T-helper 9 cell (primary cell): ENCODE results near the gene PTPRG.

Experiments
- DNase-seq: peaks from one replicate; pipeline ENCODE4 v3.0.0-alpha.2; 2020

Gene PTPRG

GRCh38 chr3:61562721-61563312, 1.4 kb downstream of the PTPRG start:
- DNase-seq = no peak

GRCh38 chr3:61563313-61564271, 2.2 kb downstream of the PTPRG start:
- no peak for DNase-seq

DNA sequence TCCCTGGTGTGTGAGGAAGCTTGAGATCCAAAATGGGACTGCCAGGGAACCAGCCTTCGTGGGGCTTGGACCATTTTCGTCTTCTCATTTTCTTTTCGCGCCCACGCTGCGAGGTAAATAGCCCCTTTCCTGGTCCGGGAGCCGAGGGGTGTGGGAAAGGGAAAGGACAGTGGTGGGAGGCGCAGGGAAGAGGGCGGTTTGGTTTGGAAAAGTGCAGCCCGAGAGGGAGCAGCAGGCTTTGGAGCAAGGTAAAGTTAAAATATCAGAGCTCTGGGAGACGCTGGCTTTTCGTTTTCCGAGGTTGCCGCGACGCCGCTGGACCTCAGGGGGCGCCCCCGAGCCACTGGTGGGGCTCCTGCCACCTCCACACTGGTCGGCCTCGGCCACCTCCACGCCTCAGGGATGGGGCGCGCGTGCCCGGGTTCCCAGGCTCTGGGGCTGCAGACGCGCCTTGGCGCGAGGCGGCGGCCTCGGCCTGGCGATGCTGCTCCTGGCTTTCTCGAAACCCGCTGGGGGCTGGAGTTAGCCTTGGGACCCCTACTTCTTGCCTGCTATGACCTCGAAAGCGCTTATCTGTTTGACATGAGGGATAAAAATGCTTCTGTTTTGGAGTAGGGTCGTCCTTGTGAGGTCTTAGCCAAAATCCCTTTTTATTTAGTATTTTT, 3.2 kb downstream of the PTPRG start:
- DNase-seq = no peak

DNA sequence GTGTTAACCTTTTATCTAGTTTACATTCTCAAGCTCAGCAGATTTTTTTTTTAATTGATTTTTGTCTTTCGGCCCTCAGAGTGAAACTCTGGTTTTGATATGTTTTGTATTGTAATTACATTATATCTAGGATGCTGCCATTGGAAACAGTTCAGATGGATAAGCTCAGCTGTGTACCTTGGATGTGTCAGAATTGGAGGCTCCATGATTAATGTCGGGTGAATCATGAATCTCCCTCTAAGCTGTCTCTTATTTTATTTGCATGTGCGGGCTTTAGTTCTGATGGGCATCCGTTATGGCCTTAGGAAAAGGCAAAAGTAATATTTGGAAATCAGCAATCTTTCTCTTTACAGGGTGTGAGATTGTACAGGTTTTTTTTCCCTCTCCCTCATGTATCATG, 4.2 kb downstream of the PTPRG start:
- DNase-seq = no peak

- no peak for DNase-seq
Measured at GRCh38 chr3:61568127-61568526, 6.8 kb downstream of the PTPRG start.

- DNase-seq = no peak
Measured at GRCh38 chr3:61569856-61570580, 8.6 kb downstream of the PTPRG start.

DNA sequence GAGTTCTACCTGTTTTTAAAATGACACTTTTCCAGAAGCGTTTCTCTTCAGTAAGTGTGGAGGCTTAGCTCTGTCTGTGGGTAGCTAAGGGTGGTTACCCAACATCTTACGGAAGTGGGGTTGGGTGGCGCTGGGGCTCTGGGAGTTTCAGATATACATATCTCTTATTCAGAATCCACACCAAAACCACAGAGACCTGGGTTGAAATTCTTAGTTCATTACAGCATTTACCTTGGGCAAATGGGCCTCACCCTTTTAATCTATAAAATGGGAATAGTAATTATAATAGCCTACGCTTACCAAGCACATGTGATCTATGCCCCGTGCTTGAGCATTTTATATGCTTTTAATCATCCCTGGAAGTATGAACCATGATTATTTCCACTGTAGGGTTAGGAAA, 9.4 kb downstream of the PTPRG start:
- no peak for DNase-seq

DNA sequence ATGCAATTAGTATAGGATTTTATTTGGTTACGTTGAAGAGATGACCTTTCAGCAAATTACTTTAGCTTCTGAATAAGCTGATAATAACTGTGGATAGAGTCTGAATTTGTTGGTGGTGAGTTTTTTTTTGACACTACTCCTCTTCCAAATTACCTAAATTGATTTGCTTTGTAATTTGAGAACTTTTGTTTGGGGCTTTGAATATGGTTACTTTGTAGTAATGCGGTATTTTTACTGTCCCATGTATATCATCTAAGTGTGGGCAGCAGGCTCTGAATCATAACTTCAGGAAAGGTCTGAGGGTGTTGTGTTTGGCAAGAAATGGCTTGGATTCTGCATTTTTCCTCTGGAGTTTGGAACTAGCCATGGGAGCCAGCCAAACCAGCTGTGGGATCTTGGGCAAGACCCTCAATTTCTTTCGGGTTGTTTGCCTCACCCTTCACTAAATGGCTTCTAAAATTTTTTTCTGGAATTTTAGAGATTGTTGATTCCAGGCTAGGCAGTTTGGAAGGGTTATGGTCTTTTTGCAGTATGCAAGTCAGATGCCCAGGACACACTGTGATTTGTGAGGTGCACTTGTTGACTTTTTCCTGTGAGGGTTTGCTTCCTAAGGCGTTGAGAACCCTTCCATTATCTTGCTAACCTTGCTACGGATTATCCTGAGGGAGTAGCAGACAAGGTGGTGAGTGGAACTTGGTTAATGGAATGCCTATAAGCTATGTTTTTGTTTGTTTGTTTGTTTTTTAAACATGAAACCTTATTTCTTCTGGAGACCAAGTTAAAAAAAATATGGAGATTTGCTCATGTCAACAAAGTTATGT, 10.4 kb downstream of the PTPRG start:
- DNase-seq = no peak

- DNase-seq = no peak
Measured at GRCh38 chr3:61572879-61573278, 11.5 kb downstream of the PTPRG start.

DNA sequence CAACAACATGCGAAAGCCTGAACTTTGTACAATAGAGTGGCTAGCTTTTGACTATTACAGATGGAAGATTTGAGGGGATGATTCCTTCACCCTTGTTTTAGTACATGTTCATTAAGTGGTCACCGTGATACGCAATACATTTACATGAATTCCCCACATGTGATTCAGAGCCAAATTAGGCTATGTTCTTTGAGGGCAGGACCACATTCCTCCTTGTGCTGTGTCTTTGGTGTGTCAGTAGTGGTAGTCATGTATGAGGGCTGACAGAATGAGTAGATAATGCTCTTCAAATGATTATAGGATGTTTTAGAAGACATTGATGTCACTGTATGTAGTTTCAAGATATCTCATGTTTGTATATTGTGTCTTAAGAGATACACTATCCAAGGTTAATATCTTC, 12.1 kb downstream of the PTPRG start:
- DNase-seq = no peak

- DNase-seq = no peak
Measured at GRCh38 chr3:61574854-61575253, 13.5 kb downstream of the PTPRG start.

DNA sequence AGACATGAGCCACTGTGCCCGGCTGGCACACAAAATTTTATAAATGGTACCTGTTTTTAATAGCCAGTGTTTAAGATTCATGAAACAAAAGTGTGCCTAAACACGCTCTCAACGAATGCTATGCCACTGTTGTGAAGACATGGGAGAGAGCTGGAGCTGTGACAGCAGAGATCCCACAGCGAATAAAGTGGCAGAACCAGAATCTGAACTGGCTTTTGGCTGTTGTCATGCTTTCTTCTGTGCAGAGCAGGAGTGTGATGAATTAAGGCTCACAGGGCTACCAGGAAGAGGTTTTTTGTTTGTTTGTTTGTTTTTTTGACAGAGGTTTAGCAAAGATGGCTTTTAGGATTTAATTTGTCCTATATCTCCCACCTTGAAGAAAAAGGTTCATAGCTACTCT, 14.5 kb downstream of the PTPRG start:
- DNase-seq = no peak

- no peak for DNase-seq
Measured at GRCh38 chr3:61577760-61578159, 16.4 kb downstream of the PTPRG start.

- DNase-seq = no peak
Measured at GRCh38 chr3:61578667-61579367, 17.4 kb downstream of the PTPRG start.

- no peak for DNase-seq
Measured at GRCh38 chr3:61579685-61580084, 18.3 kb downstream of the PTPRG start.

- no peak for DNase-seq
Measured at GRCh38 chr3:61580982-61581643, 19.7 kb downstream of the PTPRG start.

GRCh38 chr3:61582287-61582686, 20.9 kb downstream of the PTPRG start:
- no peak for DNase-seq

- no peak for DNase-seq
Measured at GRCh38 chr3:61582846-61583245, 21.5 kb downstream of the PTPRG start.

GRCh38 chr3:61583890-61584875, 22.8 kb downstream of the PTPRG start:
- no peak for DNase-seq

DNA sequence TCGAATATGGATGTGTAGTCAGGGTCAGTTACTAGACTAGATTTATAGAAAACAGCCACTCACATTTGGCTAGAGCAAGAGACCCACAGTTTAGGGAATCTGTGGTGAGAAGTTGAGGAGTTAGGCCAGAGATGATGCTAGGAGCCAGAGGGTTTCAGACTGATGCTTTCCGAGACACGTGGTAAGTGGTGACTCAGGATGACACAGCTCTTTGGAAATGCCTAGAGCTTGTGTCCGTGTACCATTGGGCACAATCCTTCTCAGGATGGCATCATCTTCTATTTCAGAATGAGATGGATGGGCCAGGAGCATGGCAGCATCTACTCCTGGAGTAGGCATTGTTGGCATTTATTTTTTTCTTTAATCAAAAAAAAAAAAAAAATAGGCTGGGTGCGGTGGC, 28.5 kb downstream of the PTPRG start:
- no peak for DNase-seq
